Stimulated activated CD4-positive, alpha-beta T cell treated with anti-CD3 and anti-CD28 coated beads, Interleukin-12 subunit alpha, Interleukin-12 subunit beta, amount 100 ng/mL, for 48 hours (primary cell): ENCODE measurements around the gene ARRDC1.
"Not testable (repeated sequence)": the region's sequence is repeated elsewhere in the genome, so short reads cannot be mapped to it uniquely, and the experiment has no call there.

Source experiments
- DNase-seq, 3 donors: peaks; one replicate each; pipeline ENCODE4 v3.0.0-alpha.2; 2020; ENCODE audit warnings: low read depth in 2 of 3, low spot score in 1 of 3

Gene ARRDC1

DNA sequence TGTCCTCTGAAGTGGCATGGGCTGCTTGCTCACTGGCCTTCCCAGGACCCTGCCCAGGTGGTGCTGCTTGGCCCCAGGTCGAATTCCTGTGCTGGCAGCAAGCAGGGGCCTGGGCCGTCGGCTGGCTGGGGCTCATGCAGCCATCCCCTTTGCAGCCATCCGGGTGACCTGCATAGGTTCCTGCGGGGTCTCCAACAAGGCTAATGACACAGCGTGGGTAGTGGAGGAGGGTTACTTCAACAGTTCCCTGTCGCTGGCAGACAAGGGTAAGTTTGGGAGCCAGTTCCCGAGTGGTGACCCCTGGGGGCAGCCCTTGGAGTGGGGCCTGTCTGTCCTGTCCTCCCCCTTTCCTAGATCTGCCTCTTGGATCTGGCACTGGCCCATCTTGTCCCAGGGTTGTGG, 7.3 kb downstream of the ARRDC1 start:
- DNase-seq = no peak

DNA sequence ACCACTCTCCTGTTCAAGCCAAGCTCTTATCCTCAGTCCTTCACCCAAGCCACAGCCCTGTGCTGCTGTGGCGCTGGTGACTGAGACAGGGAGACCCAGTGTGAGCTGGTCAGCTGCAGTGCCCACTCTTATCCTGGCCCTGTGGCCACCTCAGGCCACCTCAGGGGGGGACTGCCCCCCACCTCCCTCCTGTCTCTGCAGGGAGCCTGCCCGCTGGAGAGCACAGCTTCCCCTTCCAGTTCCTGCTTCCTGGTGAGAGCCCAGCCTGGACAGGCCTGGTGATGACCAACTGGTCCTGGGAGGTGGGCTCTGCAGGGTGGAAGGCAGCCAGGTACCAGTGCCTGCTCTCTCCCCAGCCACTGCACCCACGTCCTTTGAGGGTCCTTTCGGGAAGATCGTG, 7.8 kb downstream of the ARRDC1 start:
- DNase-seq = no peak

DNA sequence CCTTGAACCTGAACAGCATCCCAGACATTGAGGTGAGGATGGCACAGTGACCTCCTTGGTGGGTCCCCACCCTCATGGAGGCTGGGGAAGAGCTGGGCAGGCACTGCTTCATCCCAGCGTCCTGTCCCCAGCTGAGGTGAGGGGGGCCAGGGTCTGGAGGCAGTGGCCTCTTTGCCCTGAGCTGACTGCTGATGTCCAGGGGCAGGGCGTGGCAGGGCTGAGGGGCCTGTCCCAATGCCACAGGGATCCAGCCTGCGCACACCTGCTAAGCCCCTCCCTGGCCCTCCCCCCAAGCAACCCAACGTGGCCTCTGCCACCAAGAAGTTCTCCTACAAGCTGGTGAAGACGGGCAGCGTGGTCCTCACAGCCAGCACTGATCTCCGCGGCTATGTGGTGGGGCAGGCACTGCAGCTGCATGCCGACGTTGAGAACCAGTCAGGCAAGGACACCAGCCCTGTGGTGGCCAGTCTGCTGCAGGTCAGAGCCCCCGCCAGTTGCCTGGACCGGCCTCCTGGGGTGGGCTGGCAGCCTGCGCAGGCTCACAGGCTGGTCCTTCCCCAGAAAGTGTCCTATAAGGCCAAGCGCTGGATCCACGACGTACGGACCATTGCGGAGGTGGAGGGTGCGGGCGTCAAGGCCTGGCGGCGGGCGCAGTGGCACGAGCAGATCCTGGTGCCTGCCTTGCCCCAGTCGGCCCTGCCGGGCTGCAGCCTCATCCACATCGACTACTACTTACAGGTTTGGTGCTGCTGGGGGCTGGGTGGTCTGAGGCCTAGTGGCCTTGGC, 8.4 kb downstream of the ARRDC1 start:
- DNase-seq = no peak

- no peak for DNase-seq
Observed at GRCh38 chr9:137614631-137615386, 9.3 kb downstream of the ARRDC1 start.

- no peak for DNase-seq
Observed at GRCh38 chr9:137615387-137615871, 9.9 kb downstream of the ARRDC1 start.

GRCh38 chr9:137618105-137619067, 12.9 kb downstream of the ARRDC1 start, which contains the start of gene EHMT1:
EHMT1 (plus strand) TSS chr9:137619005; CDS start chr9:137619029, 24 bp downstream.
- peak; percentile 78 to 84 (median 81) for DNase-seq

GRCh38 chr9:137619240-137620047, 14.0 kb downstream of the ARRDC1 start:
- DNase-seq = no peak

DNA sequence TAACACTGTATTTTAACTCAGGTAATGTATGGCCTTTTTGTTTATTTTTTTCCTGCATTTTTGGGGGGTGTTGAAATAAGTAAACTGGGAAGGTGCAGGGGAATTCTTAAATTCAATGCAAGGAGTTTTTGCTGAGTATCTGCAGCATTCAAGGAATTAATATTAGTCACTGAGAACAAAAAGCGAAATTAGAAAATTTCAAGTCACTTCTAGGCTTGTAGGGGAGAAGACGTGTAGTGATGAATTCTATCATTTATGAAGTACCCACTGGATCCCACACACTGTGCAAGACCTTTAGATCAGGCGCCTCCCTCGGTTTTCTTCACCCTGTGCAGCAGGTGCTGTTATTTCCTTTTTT, 14.5 kb downstream of the ARRDC1 start:
- no peak for DNase-seq

DNA sequence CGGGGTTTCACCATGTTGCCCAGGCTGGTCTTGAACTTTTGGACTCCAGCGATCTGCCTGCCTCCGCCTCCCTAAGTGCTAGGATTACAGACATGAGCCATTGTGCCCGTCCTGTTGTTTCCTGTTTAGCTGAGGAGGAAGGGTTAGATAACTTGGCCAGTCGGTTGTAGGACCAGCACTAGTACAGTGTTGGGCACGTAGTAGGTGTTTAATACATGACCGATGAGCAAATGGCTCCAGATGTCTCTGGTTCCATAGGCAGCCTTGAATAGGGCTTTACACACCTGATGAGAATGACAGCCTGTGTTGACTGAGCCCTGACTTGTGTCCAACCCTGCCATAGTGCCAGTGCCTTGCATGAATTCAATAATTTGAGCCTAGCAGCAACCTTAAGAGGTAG, 15.1 kb downstream of the ARRDC1 start:
- no peak for DNase-seq

DNA sequence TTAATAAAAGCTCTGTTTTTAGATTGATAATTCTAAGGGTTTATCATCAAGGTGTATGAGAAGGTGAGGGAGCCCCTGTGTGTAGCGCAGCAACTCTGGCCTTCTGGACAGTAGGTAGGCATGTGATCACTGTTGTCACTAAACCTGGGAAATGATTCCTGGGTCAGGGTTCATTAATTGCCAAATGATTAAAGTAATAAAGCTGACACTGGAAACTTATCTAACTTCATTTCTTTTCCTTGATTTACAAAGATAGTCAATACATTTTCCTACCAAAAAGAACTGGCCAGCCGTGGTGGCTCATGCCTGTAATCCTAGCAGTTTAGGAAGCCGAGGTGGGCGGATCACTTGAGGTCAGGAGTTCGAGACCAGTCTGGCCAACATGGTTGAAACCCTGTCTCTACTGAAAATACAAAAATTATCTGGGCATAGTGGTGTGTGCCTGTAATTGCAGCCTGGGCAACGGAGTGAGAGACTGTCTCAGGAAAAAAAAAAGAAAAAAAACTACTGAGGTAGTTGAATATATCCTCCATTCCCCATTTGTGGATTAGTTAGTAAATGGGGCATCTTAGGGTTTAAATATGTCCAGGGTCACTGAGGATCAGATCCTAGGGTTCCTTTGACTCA, 15.8 kb downstream of the ARRDC1 start:
- no peak for DNase-seq

- not testable (repeated sequence) for DNase-seq
Observed at GRCh38 chr9:137622211-137622610, 16.7 kb downstream of the ARRDC1 start.

DNA sequence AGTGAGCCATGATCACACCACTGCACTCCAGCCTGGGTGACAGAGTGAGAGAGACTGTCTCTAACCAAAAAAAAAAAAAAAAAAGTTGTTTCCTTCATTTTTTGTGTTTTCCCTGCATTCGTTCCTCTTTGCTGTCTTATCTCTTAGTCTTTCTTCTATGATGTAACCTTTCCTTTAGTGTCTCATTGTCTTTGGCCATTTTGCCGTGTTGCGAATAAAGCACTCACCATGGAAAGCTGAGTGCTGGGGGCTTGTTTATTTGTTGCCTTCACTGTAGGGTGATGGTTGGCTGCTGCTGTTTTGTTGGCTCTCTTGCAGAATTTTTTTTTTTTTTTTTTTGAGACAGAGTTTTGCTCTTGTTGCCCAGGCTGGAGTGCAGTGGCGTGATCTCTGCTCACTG, 21.0 kb downstream of the ARRDC1 start:
- no peak for DNase-seq

DNA sequence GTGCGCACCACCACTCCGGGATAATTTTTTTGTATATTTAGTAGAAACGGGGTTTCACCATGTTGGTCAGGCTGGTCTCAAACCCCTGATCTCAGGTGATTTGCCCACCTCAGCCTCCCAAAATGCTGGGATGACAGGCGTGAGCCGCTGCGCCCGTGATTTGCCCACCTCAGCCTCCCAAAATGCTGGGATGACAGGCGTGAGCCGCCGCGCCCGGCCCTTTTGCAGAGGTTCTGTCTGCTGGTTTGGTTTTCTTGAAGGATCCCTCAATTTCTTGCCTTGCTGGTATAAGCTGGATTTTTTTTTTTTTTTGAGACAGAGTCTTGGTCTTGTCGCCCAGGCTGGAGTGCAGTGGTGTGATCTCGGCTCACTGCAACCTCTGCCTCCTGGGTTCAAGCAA, 21.9 kb downstream of the ARRDC1 start:
- DNase-seq = not testable (repeated sequence)

DNA sequence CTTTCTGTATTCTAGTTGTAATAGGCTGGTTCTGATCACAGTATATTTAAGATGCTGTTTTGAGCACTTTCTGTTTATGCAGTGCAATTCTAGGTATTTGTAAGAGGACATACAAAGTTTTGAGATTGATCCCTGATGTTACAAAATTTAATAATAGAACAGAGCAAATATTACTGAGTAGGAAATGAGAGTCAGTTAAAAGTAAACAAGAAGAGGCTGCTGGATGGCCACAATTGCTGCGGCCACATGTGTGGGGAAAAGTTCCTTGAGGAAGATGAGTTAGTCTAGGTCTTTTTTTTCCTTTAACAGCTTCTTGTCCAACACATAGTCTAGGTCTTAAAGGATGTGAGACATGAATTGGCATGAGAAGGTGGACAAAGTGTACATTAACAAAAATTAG, 24.6 kb downstream of the ARRDC1 start:
- DNase-seq = no peak

DNA sequence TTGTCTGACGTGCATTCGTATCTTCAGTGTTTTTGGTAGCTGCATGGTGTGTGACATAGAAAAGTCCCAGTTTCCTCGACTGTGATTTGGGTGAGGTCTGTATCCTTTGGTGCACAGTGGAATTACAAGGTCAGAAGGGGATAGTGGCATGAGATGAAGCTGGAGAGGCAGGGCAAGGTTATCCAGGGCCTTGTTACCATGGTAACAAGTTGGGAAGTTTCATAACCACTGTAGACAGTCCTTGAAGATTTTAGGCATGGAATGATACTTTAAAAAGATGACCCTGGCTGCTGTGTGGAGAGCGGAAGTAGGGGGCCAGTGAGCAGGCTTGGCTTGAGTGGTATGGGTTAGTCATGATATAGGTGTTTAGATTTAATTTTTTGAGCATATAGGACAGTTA, 25.2 kb downstream of the ARRDC1 start:
- no peak for DNase-seq

GRCh38 chr9:137631345-137632229, 26.1 kb downstream of the ARRDC1 start:
- DNase-seq = no peak

GRCh38 chr9:137632230-137633161, 27.0 kb downstream of the ARRDC1 start:
- DNase-seq = no peak

- DNase-seq = no peak
Observed at GRCh38 chr9:137634016-137634415, 28.5 kb downstream of the ARRDC1 start.
